Measurements from ENCODE around the gene RAB7A.

DNA sequence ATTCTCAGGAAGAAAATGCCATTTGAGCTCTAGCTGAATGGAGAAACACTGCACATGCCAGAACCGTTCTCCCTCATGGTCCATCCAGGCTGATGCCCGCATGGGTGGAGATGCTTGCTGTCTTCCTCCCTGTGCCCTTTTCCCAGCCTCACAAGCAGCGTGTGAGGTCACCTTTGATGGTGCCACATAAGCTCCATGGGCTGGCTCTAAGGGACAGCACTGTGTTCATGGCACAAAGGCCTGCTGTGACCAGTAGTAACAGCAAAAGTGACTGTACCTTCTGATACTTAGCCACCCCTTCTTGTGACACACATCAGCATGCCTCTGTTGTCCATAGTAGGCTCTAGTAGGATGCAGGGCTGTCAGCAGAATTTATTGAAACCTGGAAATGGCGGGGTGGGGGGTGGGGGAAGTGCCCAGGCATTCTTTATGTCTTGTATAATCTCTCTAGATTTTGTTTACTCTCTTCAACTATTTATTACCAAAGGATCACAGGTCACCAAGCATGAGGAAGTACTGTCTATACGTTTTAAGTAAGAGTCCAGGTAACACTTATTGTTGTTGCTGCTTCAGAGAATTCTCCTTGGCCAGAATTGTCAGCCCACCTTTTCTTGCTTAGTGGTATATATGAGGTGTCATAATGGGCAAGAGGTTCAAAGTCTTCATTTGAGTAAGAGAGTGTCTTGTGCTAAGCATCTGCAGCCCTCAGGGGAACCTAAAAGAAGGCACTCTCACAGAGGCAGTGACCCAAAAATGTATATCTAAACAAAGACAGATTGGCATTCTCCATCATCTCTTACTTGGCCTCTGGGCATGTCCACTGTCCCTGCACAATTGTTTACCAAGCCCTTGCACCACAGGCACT lies 56.5 kb downstream of the RAB7A start:
- no peak for TF ChIP-seq MYC (IDR thresholded peaks at IDR 0.05; ENCODE audit: insufficient read depth, insufficient read length, insufficient replicate concordance, low read length, severe bottlenecking)
- TF ChIP-seq, protein P1, sequence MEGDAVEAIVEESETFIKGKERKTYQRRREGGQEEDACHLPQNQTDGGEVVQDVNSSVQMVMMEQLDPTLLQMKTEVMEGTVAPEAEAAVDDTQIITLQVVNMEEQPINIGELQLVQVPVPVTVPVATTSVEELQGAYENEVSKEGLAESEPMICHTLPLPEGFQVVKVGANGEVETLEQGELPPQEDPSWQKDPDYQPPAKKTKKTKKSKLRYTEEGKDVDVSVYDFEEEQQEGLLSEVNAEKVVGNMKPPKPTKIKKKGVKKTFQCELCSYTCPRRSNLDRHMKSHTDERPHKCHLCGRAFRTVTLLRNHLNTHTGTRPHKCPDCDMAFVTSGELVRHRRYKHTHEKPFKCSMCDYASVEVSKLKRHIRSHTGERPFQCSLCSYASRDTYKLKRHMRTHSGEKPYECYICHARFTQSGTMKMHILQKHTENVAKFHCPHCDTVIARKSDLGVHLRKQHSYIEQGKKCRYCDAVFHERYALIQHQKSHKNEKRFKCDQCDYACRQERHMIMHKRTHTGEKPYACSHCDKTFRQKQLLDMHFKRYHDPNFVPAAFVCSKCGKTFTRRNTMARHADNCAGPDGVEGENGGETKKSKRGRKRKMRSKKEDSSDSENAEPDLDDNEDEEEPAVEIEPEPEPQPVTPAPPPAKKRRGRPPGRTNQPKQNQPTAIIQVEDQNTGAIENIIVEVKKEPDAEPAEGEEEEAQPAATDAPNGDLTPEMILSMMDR (IDR thresholded peaks at IDR 0.05 in 2 of 3, conservative IDR thresholded peaks at IDR 0.05 in 1 of 3; ENCODE audit: control insufficient read depth in 2 of 3, extremely low read depth in 1 of 3, insufficient read depth in 1 of 3, low read depth in 3 of 3, low read length in 3 of 3): no peak
- no peak for TF ChIP-seq POLR2AphosphoS5 (IDR thresholded peaks at IDR 0.05; ENCODE audit: low read length)

All from GM12878 (cell line).